GM12878 (cell line): ENCODE data around the gene TEPSIN. TPM values are rescaled to one million over a fixed set of nuclear protein-coding genes. Genes with fewer than 3 reads are reported as not detected.
A peak's percentile ranks its signal among the peaks of the same experiment; 100 is the strongest.

Experiments used
- ATAC-seq: fragments of 200-7000 bp; cut with Tn5 transposase; 3 replicates; pipeline ENCODE4 v1.9.1; 2020; ENCODE audit warnings: mild to moderate bottlenecking, moderate library complexity
- Bru-seq: library from RNA; stranded (reverse); fragments of 400-500 nt; gene quantifications from one replicate; lab custom pipeline; 2021; lab: Mats Ljungman, UMichigan
- BruChase-seq, 2 experiments: library from RNA; stranded (reverse); fragments of 400-500 nt; gene quantifications; one replicate each; lab custom pipeline; 2021; lab: Mats Ljungman, UMichigan
- BruUV-seq: library from RNA; stranded (reverse); fragments of 400-500 nt; replicated peaks from 2 replicates; lab custom pipeline; 2021; lab: Mats Ljungman, UMichigan
- CTCF ChIA-PET: fragments of 300-600 bp; sonication (Branson Sonifier 250); formaldehyde crosslinking; extraction: SDS; loops from one replicate; lab custom pipeline; 2021; ENCODE audit warnings: inconsistent platforms; lab: Yijun Ruan, JAX
- POLR2A ChIA-PET: fragments of 350-600 bp; formaldehyde crosslinking; extraction: SDS; loops from one replicate; lab custom pipeline; 2021; ENCODE audit warnings: inconsistent platforms; lab: Charles Lee
- RAD21 ChIA-PET: fragments of 300-600 bp; sonication (Branson Sonifier 250); formaldehyde crosslinking; loops from one replicate; lab custom pipeline; 2023; ENCODE audit warnings: antibody characterized with exemption; ENCODE audit not compliant: unreplicated experiment; lab: Charles Lee
- SMC1A ChIA-PET: fragments of 300-600 bp; sonication (Branson Sonifier 250); formaldehyde crosslinking; loops from one replicate; lab custom pipeline; 2023; ENCODE audit not compliant: unreplicated experiment, uncharacterized antibody; lab: Charles Lee
- DNase-seq: peaks from one replicate; pipeline ENCODE4 v3.0.0-alpha.2; 2011; ENCODE audit warnings: low read depth, low spot score
- FAIRE-seq: peaks from 3 replicates; lab custom pipeline; 2011; peaks lifted over from hg19 to GRCh38; lab: Jason Lieb, UNC
- H2AFZ ChIP-seq: 2 replicates; pipeline ENCODE4 v1.6.0; 2011; ENCODE audit warnings: low read depth, low read length, control low read depth; ENCODE audit not compliant: control insufficient read depth
- H3K27ac ChIP-seq: 2 replicates; pipeline ENCODE4 v1.5.1; 2011; ENCODE audit warnings: control low read depth; ENCODE audit not compliant: control insufficient read depth, insufficient read depth
- H3K27me3 ChIP-seq, 2 experiments: replicated peaks in 1 of 2; 2 replicates each; pipeline versions ENCODE4 v1.6.0 to v1.6.1; 2011; ENCODE audit warnings: low read length in 1 of 2; ENCODE audit not compliant: control insufficient read depth in 2 of 2, insufficient read depth in 2 of 2
- H3K36me3 ChIP-seq, 2 experiments: 2 replicates each; pipeline ENCODE4 v1.5.1; 2011; ENCODE audit warnings: low read length in 1 of 2; ENCODE audit not compliant: control insufficient read depth in 2 of 2, insufficient read depth in 2 of 2
- H3K4me1 ChIP-seq: 2 replicates; pipeline ENCODE4 v1.6.1; 2011; ENCODE audit warnings: mild to moderate bottlenecking, low read length, moderate library complexity, mixed read lengths; ENCODE audit not compliant: control insufficient read depth, insufficient read depth
- H3K4me2 ChIP-seq: 2 replicates; pipeline ENCODE4 v1.6.0; 2011; ENCODE audit warnings: control low read depth; ENCODE audit not compliant: control insufficient read depth, insufficient read depth
- H3K4me3 ChIP-seq: fragments of 200-600 bp; sonication (generic); 2 replicates; pipeline ENCODE4 v1.5.1; 2016
- H3K79me2 ChIP-seq: 2 replicates; pipeline ENCODE4 v1.6.0; 2011; ENCODE audit warnings: low read length; ENCODE audit not compliant: control insufficient read depth, insufficient read depth
- H3K9ac ChIP-seq: 2 replicates; pipeline ENCODE4 v1.8.0; 2011; ENCODE audit warnings: low read length, control low read depth, mixed read lengths; ENCODE audit not compliant: control insufficient read depth, insufficient read depth
- H3K9me3 ChIP-seq: replicated peaks from 3 replicates; pipeline ENCODE4 v1.5.1; 2011; ENCODE audit warnings: mild to moderate bottlenecking, low read length; ENCODE audit not compliant: control insufficient read depth, insufficient read depth
- H4K20me1 ChIP-seq: 2 replicates; pipeline ENCODE4 v1.6.0; 2011; ENCODE audit not compliant: control insufficient read depth, insufficient read depth
- CBFB ChIP-seq: IDR thresholded peaks from 2 replicates; pipeline ENCODE4 v1.6.1; 2016; ENCODE audit warnings: antibody characterized with exemption, low read depth
- CEBPB ChIP-seq, 2 experiments: fragments of 150-350 bp in 1 of 2; IDR thresholded peaks; 2 replicates each; pipeline ENCODE4 v1.6.1; 2012 to 2014; ENCODE audit warnings: low read depth in 2 of 2, low read length in 2 of 2, borderline replicate concordance in 1 of 2, inconsistent platforms in 1 of 2
- CHD4 ChIP-seq: fragments of 200-600 bp; sonication (generic); IDR thresholded peaks from 2 replicates; pipeline ENCODE4 v1.6.1; 2016; ENCODE audit warnings: mild to moderate bottlenecking
- GATAD2B ChIP-seq: fragments of 450-650 bp; conservative IDR thresholded peaks from 2 replicates; pipeline ENCODE4 v1.6.1; 2017; ENCODE audit warnings: low read depth, mild to moderate bottlenecking, moderate library complexity
- HCFC1 ChIP-seq: fragments of 150-350 bp; IDR thresholded peaks from 2 replicates; pipeline ENCODE4 v1.6.1; 2014; ENCODE audit warnings: low read length
- HSF1 ChIP-seq: fragments of 150-350 bp; IDR thresholded peaks from 2 replicates; pipeline ENCODE4 v1.6.1; 2014; ENCODE audit warnings: mild to moderate bottlenecking, low read depth, low read length
- MYC ChIP-seq: IDR thresholded peaks from 2 replicates; pipeline ENCODE4 v1.6.1; 2011; ENCODE audit warnings: mild to moderate bottlenecking, low read length, moderate library complexity, inconsistent platforms; ENCODE audit not compliant: insufficient read depth, insufficient replicate concordance, insufficient read length, severe bottlenecking
- SIN3A ChIP-seq: IDR thresholded peaks from 2 replicates; pipeline ENCODE4 v1.6.1; 2012; ENCODE audit warnings: low read depth, low read length, improper control_type of control experiment
- SPI1 ChIP-seq: IDR thresholded peaks from 2 replicates; pipeline ENCODE4 v1.6.1; 2011; ENCODE audit warnings: low read depth, mild to moderate bottlenecking, low read length, moderate library complexity, borderline replicate concordance; ENCODE audit not compliant: insufficient read depth
- TARDBP ChIP-seq: IDR thresholded peaks from 2 replicates; pipeline ENCODE4 v1.6.1; 2016; ENCODE audit warnings: borderline replicate concordance
- WGBS: methylation state at CpG from one replicate; pipeline ENCODE4 v1.1.6; 2016; ENCODE audit warnings: low lambda C conversion rate; ENCODE audit not compliant: insufficient replicate concordance, insufficient coverage; ENCODE audit errors: missing lambda C conversion rate; 5-methylcytosine and 5-hydroxymethylcytosine counted together
- in situ Hi-C: fragments of 300-500 bp; cut with MboI; formaldehyde crosslinking; loops from 9 replicates; pipeline ENCODE4 v1.14.3; 2018; ENCODE audit warnings: mixed read lengths
- intact Hi-C: fragments of 100-400 bp; cut with micrococcal nuclease; formaldehyde crosslinking; loops from one replicate; pipeline ENCODE4 v1.14.2; 2022; ENCODE audit not compliant: unreplicated experiment
- long read RNA-seq, 2 experiments: library from polyadenylated mRNA; unstranded; transcript quantifications; one replicate each; pipeline ENCODE4 v2.0.0, GENCODE V29; 2019 to 2020
- polyA minus RNA-seq, 3 experiments: library from RNA; depleted of rRNA, polyadenylated mRNA; stranded (reverse); fragments of >200 nt; gene quantifications; 2 replicates each; pipeline ENCODE4 v1.2.3, GENCODE V29; 2011
- polyA plus RNA-seq, 11 experiments: library from polyadenylated mRNA; depleted of rRNA in 4 of 11; unstranded in 6 of 11; stranded (reverse) in 5 of 11; fragments of >200 nt; fragmentation: Nextera tagmentation in 4 of 11; fragmentation: Illumina TruSeq in 1 of 11; extraction: Ambion mirVana in 4 of 11; extraction: Trizol in 1 of 11; gene quantifications; 1 replicate in 1 of 11; 2 replicates in 10 of 11; pipeline versions ENCODE4 v1.2.1 to v1.2.3, GENCODE V29; 2011 to 2016; ENCODE audit warnings: inconsistent platforms in 2 of 11, missing spikeins in 2 of 11, low read depth in 1 of 11
- total RNA-seq, 4 experiments: library from RNA; depleted of rRNA in 3 of 4; stranded (reverse); fragments of >200 nt in 3 of 4; fragmentation: Illumina TruSeq in 1 of 4; extraction: Trizol in 1 of 4; gene quantifications; 2 replicates each; pipeline versions ENCODE4 v1.2.1 to v1.2.3, GENCODE V29; 2013 to 2021
- TF ChIP-seq, protein P1 (sequence below): fragments of 450-650 bp; IDR thresholded peaks from 2 replicates; pipeline ENCODE4 v1.6.1; 2017; ENCODE audit warnings: mild to moderate bottlenecking, low read depth, inconsistent platforms; ENCODE audit not compliant: poor library complexity, severe bottlenecking

TEPSIN gene, protein sequence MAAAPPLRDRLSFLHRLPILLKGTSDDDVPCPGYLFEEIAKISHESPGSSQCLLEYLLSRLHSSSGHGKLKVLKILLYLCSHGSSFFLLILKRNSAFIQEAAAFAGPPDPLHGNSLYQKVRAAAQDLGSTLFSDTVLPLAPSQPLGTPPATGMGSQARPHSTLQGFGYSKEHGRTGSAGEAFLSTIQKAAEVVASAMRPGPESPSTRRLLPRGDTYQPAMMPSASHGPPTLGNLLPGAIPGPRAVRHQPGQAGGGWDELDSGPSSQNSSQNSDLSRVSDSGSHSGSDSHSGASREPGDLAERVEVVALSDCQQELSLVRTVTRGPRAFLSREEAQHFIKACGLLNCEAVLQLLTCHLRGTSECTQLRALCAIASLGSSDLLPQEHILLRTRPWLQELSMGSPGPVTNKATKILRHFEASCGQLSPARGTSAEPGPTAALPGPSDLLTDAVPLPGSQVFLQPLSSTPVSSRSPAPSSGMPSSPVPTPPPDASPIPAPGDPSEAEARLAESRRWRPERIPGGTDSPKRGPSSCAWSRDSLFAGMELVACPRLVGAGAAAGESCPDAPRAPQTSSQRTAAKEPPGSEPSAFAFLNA
- total RNA-seq (2013; cell fraction: nucleolus; rRNA removed), result 73.0 and 82.8 TPM in 2 replicates
- 14.6 and 15.9 TPM in 2 replicates for total RNA-seq (2014; rRNA removed)
- total RNA-seq (2014; rRNA removed; fragmentation: Illumina TruSeq; extraction: Trizol), result 4.5 and 4.8 TPM in 2 replicates
- 26.7 and 35.3 TPM in 2 replicates for total RNA-seq (2021)
- 6.1 TPM for polyA plus RNA-seq (2011; ENCODE audit: low read depth)
- polyA plus RNA-seq (2011; rRNA removed), result 5.4 and 10.2 TPM in 2 replicates
- 12.9 and 26.8 TPM in 2 replicates for polyA plus RNA-seq (2011; cell fraction: cytosol; rRNA removed)
- 286 and 400 TPM in 2 replicates for polyA plus RNA-seq (2011; cell fraction: nucleus; rRNA removed)
- polyA plus RNA-seq (2012), result 18.3 and 24.7 TPM in 2 replicates
- polyA plus RNA-seq (2014; fragmentation: Illumina TruSeq; extraction: Trizol), result 2.7 and 5.8 TPM in 2 replicates
- 1 to 10 TPM in 1 of 2 experiments, under 1 TPM in 1; 0.87 to 1.6 TPM for polyA plus RNA-seq (2014; fragmentation: Nextera tagmentation; extraction: Ambion mirVana)
- polyA plus RNA-seq (2014; rRNA removed), result 36.7 and 39.3 TPM in 2 replicates
- 1 to 10 TPM; 3.1 to 3.7 TPM for polyA plus RNA-seq (2016; fragmentation: Nextera tagmentation; extraction: Ambion mirVana)
- 9.4 and 15.3 TPM in 2 replicates for polyA minus RNA-seq (2011; rRNA and poly(A)+ RNA removed)
- 5.8 and 11.0 TPM in 2 replicates for polyA minus RNA-seq (2011; cell fraction: cytosol; rRNA and poly(A)+ RNA removed)
- 50.7 and 71.4 TPM in 2 replicates for polyA minus RNA-seq (2011; cell fraction: nucleus; rRNA and poly(A)+ RNA removed)
- percentile 67 among the genes with signal in this experiment for Bru-seq, nascent RNA
- BruChase-seq, experiment 1, labeled RNA remaining after a 6-hour chase, result percentile 73 among the genes with signal in this experiment
- percentile 77 among the genes with signal in this experiment for BruChase-seq, experiment 2, labeled RNA remaining after a 2-hour chase
- long read RNA-seq, experiment 1, partial matches to known transcripts, result 0 of 2 reads
- long read RNA-seq, experiment 1, other reads (novel, unspliced or antisense), result 1 of 2 reads
- long read RNA-seq, experiment 2, partial matches to known transcripts, result 0 of 2 reads
- long read RNA-seq, experiment 2, other reads (novel, unspliced or antisense), result 2 of 2 reads

- Histone ChIP-seq H3K9me3 (no peaks in the 10 kb centered on the region), H3K27ac (peak within 1 kb of the TSS; percentile 77), H3K36me3 (peaks cover 0 to 2% of the 10 kb centered on the region in 2 experiments; a peak in 2 of 4 replicates), H2AFZ (peak within 1 kb of the TSS; percentile 56), H3K9ac (peak within 1 kb of the TSS; percentile 84), H3K27me3 (no peaks in the 10 kb centered on the region), H3K79me2 (peaks cover 39% of the 10 kb centered on the region), H3K4me1 (peaks cover 12% of the 10 kb centered on the region), H3K4me3 (peak within 1 kb of the TSS; percentile 93), H3K4me2 (peak within 1 kb of the TSS; percentile 94), H4K20me1 (no peaks in the 10 kb centered on the region)
- DNase-seq, result peak; percentile 98
- intact Hi-C loops, result no loop called here
- ChIA-PET RAD21 (interaction anchor here (0.7 to 2.0 kb wide), 6 partner anchors 10 to 313 kb away, joined by 3 to 18 read pairs (median 4); partner anchors contain the start of genes CEP131 and FAAP100), SMC1A (interaction anchor here (0.6 to 2.2 kb wide), 5 partner anchors 9 to 246 kb away, joined by 3 to 7 read pairs (median 6); no protein-coding TSS in a partner anchor), POLR2A (interaction anchor here (1.4 to 1.8 kb wide), 2 partner anchors 10 to 16 kb away, joined by 7 to 18 read pairs; partner anchors contain the start of gene CEP131), CTCF (interaction anchor here (1.0 to 3.1 kb wide), 7 partner anchors 9 to 96 kb away, joined by 3 to 17 read pairs (median 4); partner anchors contain the start of gene CEP131)
- in situ Hi-C loops, result loop anchor here (25.0 kb wide), 1 partner anchor 227 kb away; no protein-coding TSS in a partner anchor
- no TSS peak for BruUV-seq
- 2% methylated on average over 72 of the region's 100 CpGs for WGBS
- ATAC-seq, result peak; percentile 96
- peak; percentile 99 for FAIRE-seq
- peak; percentile 54 for TF ChIP-seq GATAD2B
- TF ChIP-seq SIN3A, result peak; percentile 80
- TF ChIP-seq HCFC1, result peak; percentile 77
- TF ChIP-seq TARDBP, result no peak; the same call in 1 of the 2 replicates
- no peak for TF ChIP-seq CEBPB (IDR thresholded peaks at IDR 0.05; ENCODE audit: borderline replicate concordance in 1 of 2, low read depth in 2 of 2, low read length in 2 of 2)
- TF ChIP-seq, protein P1, sequence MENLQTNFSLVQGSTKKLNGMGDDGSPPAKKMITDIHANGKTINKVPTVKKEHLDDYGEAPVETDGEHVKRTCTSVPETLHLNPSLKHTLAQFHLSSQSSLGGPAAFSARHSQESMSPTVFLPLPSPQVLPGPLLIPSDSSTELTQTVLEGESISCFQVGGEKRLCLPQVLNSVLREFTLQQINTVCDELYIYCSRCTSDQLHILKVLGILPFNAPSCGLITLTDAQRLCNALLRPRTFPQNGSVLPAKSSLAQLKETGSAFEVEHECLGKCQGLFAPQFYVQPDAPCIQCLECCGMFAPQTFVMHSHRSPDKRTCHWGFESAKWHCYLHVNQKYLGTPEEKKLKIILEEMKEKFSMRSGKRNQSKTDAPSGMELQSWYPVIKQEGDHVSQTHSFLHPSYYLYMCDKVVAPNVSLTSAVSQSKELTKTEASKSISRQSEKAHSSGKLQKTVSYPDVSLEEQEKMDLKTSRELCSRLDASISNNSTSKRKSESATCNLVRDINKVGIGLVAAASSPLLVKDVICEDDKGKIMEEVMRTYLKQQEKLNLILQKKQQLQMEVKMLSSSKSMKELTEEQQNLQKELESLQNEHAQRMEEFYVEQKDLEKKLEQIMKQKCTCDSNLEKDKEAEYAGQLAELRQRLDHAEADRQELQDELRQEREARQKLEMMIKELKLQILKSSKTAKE, result peak; percentile 98
- TF ChIP-seq CBFB, result no peak
- no peak for TF ChIP-seq CHD4
- peak; percentile 81 for TF ChIP-seq MYC
- no peak for TF ChIP-seq HSF1
- 0 out of 2 replicates have a peak, but pooled peaks have one; percentile 1 for TF ChIP-seq SPI1
These were observed at the start of gene TEPSIN, which contains the start of gene NDUFAF8 for GRCh38 chr17:81238815-81239713. Gene TEPSIN (minus strand): TSS chr17:81239055. CDS start chr17:81239033, 22 bp downstream. Gene NDUFAF8 (plus strand): TSS chr17:81239318. CDS start chr17:81239364, 46 bp downstream.
